Neural cell (in vitro differentiated cells): Measurements from ENCODE around the gene CDH4. TPM values are rescaled to one million over a fixed set of nuclear protein-coding genes. Genes with fewer than 3 reads are reported as not detected.

Experiments used
- H2AFZ ChIP-seq: fragments of 200-600, 300-800 bp; sonication (generic), shearing (Covaris generic); 2 replicates; pipeline ENCODE4 v1.6.0; 2014; ENCODE audit warnings: low read depth, mild to moderate bottlenecking, antibody characterized with exemption, low read length, moderate library complexity
- H3F3A ChIP-seq: fragments of 200-600 bp; shearing (Covaris generic); 2 replicates; pipeline ENCODE4 v1.6.1; 2016; ENCODE audit warnings: mild to moderate bottlenecking, moderate library complexity, mixed read lengths, antibody characterized with exemption, low read length; ENCODE audit not compliant: insufficient read depth, poor library complexity, severe bottlenecking
- H3K27ac ChIP-seq: fragments of 200-600, 300-800 bp; sonication (generic), shearing (Covaris generic); 2 replicates; pipeline ENCODE4 v1.5.1; 2014; ENCODE audit warnings: mild to moderate bottlenecking, low read length, moderate library complexity
- H3K27me3 ChIP-seq: fragments of 300-800, 200-600 bp; sonication (generic), shearing (Covaris generic); 2 replicates; pipeline ENCODE4 v1.6.0; 2014; ENCODE audit warnings: mild to moderate bottlenecking, low read depth, low read length, moderate library complexity; ENCODE audit not compliant: insufficient read depth
- H3K36me3 ChIP-seq: fragments of 300-800, 200-600 bp; sonication (generic), shearing (Covaris generic); 2 replicates; pipeline ENCODE4 v1.5.1; 2014; ENCODE audit warnings: mild to moderate bottlenecking, antibody characterized with exemption, low read length, moderate library complexity; ENCODE audit not compliant: insufficient read depth
- H3K4me2 ChIP-seq: fragments of 300-800, 200-600 bp; sonication (generic), shearing (Covaris generic); 2 replicates; pipeline ENCODE4 v1.6.0; 2014; ENCODE audit warnings: mild to moderate bottlenecking, low read length
- H3K4me3 ChIP-seq: fragments of 300-800, 200-600 bp; sonication (generic), shearing (Covaris generic); 2 replicates; pipeline ENCODE4 v1.5.1; 2014; ENCODE audit warnings: mild to moderate bottlenecking, low read length, moderate library complexity
- H3K79me2 ChIP-seq: fragments of 200-600 bp; shearing (Covaris generic); replicated peaks from 2 replicates; pipeline ENCODE4 v1.6.0; 2014; ENCODE audit warnings: mild to moderate bottlenecking, low read length, moderate library complexity; ENCODE audit not compliant: insufficient read depth
- H3K9ac ChIP-seq: fragments of 300-800, 200-600 bp; sonication (generic), shearing (Covaris generic); 2 replicates; pipeline ENCODE4 v1.6.1; 2016; ENCODE audit warnings: mild to moderate bottlenecking, low read length, mixed read lengths
- H3K9me2 ChIP-seq: fragments of 200-600 bp; shearing (Covaris generic); 2 replicates; pipeline ENCODE4 v1.6.1; 2016; ENCODE audit warnings: mild to moderate bottlenecking, low read length, mixed read lengths; ENCODE audit not compliant: insufficient read depth
- H3K9me3 ChIP-seq: fragments of 200-600, 300-800 bp; sonication (generic), shearing (Covaris generic); 2 replicates; pipeline ENCODE4 v1.6.1; 2016; ENCODE audit warnings: mild to moderate bottlenecking, mixed run types, low read length, moderate library complexity, mixed read lengths
- H4K20me1 ChIP-seq: fragments of 200-600 bp; shearing (Covaris generic); 2 replicates; pipeline ENCODE4 v1.6.1; 2016; ENCODE audit warnings: mild to moderate bottlenecking, mixed run types; ENCODE audit not compliant: insufficient read depth
- EP300 ChIP-seq: fragments of 450-650 bp; conservative IDR thresholded peaks from 2 replicates; pipeline ENCODE4 v1.6.1; 2014; ENCODE audit warnings: antibody characterized with exemption, mild to moderate bottlenecking, moderate library complexity; ENCODE audit not compliant: poor library complexity, severe bottlenecking
- EZH2 ChIP-seq: fragments of 200-600, 300-800 bp; shearing (Covaris generic), sonication (generic); IDR thresholded peaks from 2 replicates; pipeline ENCODE4 v1.6.1; 2014; ENCODE audit warnings: antibody characterized with exemption, low read length, borderline replicate concordance, mild to moderate bottlenecking; ENCODE audit not compliant: insufficient read depth, poor library complexity, severe bottlenecking
- MXI1 ChIP-seq: fragments of 450-650 bp; conservative IDR thresholded peaks from 2 replicates; pipeline ENCODE4 v1.6.1; 2014; ENCODE audit warnings: antibody characterized with exemption, mild to moderate bottlenecking; ENCODE audit not compliant: poor library complexity, severe bottlenecking
- POLR2AphosphoS5 ChIP-seq: IDR thresholded peaks from 2 replicates; pipeline ENCODE4 v1.6.1; 2012
- REST ChIP-seq: IDR thresholded peaks from 2 replicates; pipeline ENCODE4 v1.6.1; 2012; ENCODE audit warnings: borderline replicate concordance
- TAF1 ChIP-seq: IDR thresholded peaks from 2 replicates; pipeline ENCODE4 v1.6.1; 2012; ENCODE audit warnings: low read depth
- polyA plus RNA-seq: library from polyadenylated mRNA; depleted of rRNA; stranded (reverse); fragments of >200 nt; gene quantifications from 2 replicates; pipeline ENCODE4 v1.2.3, GENCODE V29; 2014

Gene CDH4
- polyA plus RNA-seq, 1 donor from 2014 or later: 24.6 TPM

- Histone ChIP-seq H3K9me2 (no peaks in the 10 kb centered on the region), H3K9me3 (no peaks in the 10 kb centered on the region), H2AFZ (no peak overlapping the region), H3K4me2 (no peak overlapping the region), H3K36me3 (no peaks in the 10 kb centered on the region), H3K9ac (no peak overlapping the region), H3K4me3 (no peak overlapping the region), H3K79me2 (no peaks in the 10 kb centered on the region), H3F3A (no peaks in the 10 kb centered on the region), H3K27ac (no peak overlapping the region), H3K27me3 (no peaks in the 10 kb centered on the region), H4K20me1 (no peaks in the 10 kb centered on the region)
- no peak for TF ChIP-seq REST
These were observed 625.1 kb downstream of the CDH4 start for GRCh38 chr20:61876952-61877728.

- H3K27me3 ChIP-seq: no peaks in the 10 kb centered on the region
- H3K36me3 ChIP-seq: no peaks in the 10 kb centered on the region
- H3K4me3 ChIP-seq: no peak overlapping the region
- H3K4me2 ChIP-seq: no peak overlapping the region
- H3K9me2 ChIP-seq: no peaks in the 10 kb centered on the region
- no peaks in the 10 kb centered on the region for H4K20me1 ChIP-seq
- no peak overlapping the region for H2AFZ ChIP-seq
- no peak overlapping the region for H3K9ac ChIP-seq
- H3F3A ChIP-seq: no peaks in the 10 kb centered on the region
- no peaks in the 10 kb centered on the region for H3K79me2 ChIP-seq
- H3K27ac ChIP-seq: no peak overlapping the region
- no peak for TF ChIP-seq REST
- no peaks in the 10 kb centered on the region for H3K9me3 ChIP-seq
These were observed 625.9 kb downstream of the CDH4 start for GRCh38 chr20:61877776-61878477.

- no peaks in the 10 kb centered on the region for H4K20me1 ChIP-seq
- H3K79me2 ChIP-seq: no peaks in the 10 kb centered on the region
- H3K36me3 ChIP-seq: no peaks in the 10 kb centered on the region
- no peak overlapping the region for H3K27ac ChIP-seq
- H3K9me3 ChIP-seq: no peaks in the 10 kb centered on the region
- H3K4me3 ChIP-seq: no peak overlapping the region
- no peak overlapping the region for H3K9ac ChIP-seq
- no peaks in the 10 kb centered on the region for H3K9me2 ChIP-seq
- H3K4me2 ChIP-seq: no peak overlapping the region
- no peaks in the 10 kb centered on the region for H3K27me3 ChIP-seq
- H3F3A ChIP-seq: no peaks in the 10 kb centered on the region
- H2AFZ ChIP-seq: no peak overlapping the region
- TF ChIP-seq MXI1 (no peak), TAF1 (no peak), POLR2AphosphoS5 (no peak), EP300 (no peak), REST (no peak), EZH2 (no peak)
These were observed 626.6 kb downstream of the CDH4 start for GRCh38 chr20:61878478-61879302.
